Measurements from ENCODE around the gene KANSL1L.

- TF ChIP-seq CTCF (IDR thresholded peaks at IDR 0.05; ENCODE audit: insufficient read depth, low read length, poor library complexity, severe bottlenecking): no peak
- no peak for TF ChIP-seq EZH2phosphoT487 (conservative IDR thresholded peaks at IDR 0.05; ENCODE audit: low read length)
Observed at GRCh38 chr2:210132239-210132638, 39.0 kb downstream of the KANSL1L start.
